Liver (tissue), 3 donors: Measurements from ENCODE around the gene HERC5.

Source experiments
- GABPA ChIP-seq, 2 donors: IDR thresholded peaks in 1 of 2; conservative IDR thresholded peaks in 1 of 2; 2 replicates each; pipeline ENCODE4 v1.6.1; 2016; ENCODE audit warnings: antibody characterized with exemption in 2 of 2, mild to moderate bottlenecking in 1 of 2, moderate library complexity in 1 of 2
- MAX ChIP-seq: IDR thresholded peaks from 2 replicates; pipeline ENCODE4 v1.6.1; 2016; ENCODE audit warnings: antibody characterized with exemption
- SP1 ChIP-seq: IDR thresholded peaks from 2 replicates; pipeline ENCODE4 v1.6.1; 2018; ENCODE audit warnings: antibody characterized with exemption, mild to moderate bottlenecking
- TF ChIP-seq, protein P1 (sequence below): fragments of 150-350 bp; IDR thresholded peaks from 2 replicates; pipeline ENCODE4 v1.5.1; 2017; ENCODE audit warnings: improper control_type of control experiment, low read depth, low read length; ENCODE audit not compliant: missing input control
- donor health status: healthy.
- donor health status: healthy.

- no peak for TF ChIP-seq SP1
- no peak for TF ChIP-seq MAX
- TF ChIP-seq, protein P1, sequence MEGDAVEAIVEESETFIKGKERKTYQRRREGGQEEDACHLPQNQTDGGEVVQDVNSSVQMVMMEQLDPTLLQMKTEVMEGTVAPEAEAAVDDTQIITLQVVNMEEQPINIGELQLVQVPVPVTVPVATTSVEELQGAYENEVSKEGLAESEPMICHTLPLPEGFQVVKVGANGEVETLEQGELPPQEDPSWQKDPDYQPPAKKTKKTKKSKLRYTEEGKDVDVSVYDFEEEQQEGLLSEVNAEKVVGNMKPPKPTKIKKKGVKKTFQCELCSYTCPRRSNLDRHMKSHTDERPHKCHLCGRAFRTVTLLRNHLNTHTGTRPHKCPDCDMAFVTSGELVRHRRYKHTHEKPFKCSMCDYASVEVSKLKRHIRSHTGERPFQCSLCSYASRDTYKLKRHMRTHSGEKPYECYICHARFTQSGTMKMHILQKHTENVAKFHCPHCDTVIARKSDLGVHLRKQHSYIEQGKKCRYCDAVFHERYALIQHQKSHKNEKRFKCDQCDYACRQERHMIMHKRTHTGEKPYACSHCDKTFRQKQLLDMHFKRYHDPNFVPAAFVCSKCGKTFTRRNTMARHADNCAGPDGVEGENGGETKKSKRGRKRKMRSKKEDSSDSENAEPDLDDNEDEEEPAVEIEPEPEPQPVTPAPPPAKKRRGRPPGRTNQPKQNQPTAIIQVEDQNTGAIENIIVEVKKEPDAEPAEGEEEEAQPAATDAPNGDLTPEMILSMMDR = no peak
- TF ChIP-seq GABPA (IDR thresholded peaks at IDR 0.05 in 1 of 2, conservative IDR thresholded peaks at IDR 0.05 in 1 of 2) = no peak
Measured at GRCh38 chr4:88533937-88534750, 77.2 kb downstream of the HERC5 start.
